SK-N-MC (cell line): Measurements from ENCODE around the gene TMPRSS6.

Experiments
- DNase-seq: peaks from one replicate; pipeline ENCODE4 v3.0.0-alpha.2; 2011; ENCODE audit warnings: low read depth, low spot score
- H3K27ac ChIP-seq: fragments of 200-600 bp; sonication (generic); 2 replicates; pipeline ENCODE4 v1.5.1; 2016; ENCODE audit warnings: mixed run types
- H3K36me3 ChIP-seq: fragments of 200-600 bp; sonication (generic); 2 replicates; pipeline ENCODE4 v1.6.1; 2017; ENCODE audit warnings: antibody characterized with exemption, low read length, mixed read lengths; ENCODE audit not compliant: insufficient read depth
- H3K4me3 ChIP-seq: fragments of 200-600 bp; sonication (generic); 2 replicates; pipeline ENCODE4 v1.5.1; 2016
- H3K9ac ChIP-seq: fragments of 200-600 bp; sonication (generic); 2 replicates; pipeline ENCODE4 v1.8.0; 2017; ENCODE audit warnings: mixed run types, mixed read lengths; ENCODE audit not compliant: insufficient read length
- H3K9me3 ChIP-seq: fragments of 200-600 bp; sonication (generic); 2 replicates; pipeline ENCODE4 v1.6.1; 2017; ENCODE audit warnings: low read depth, mild to moderate bottlenecking, antibody characterized with exemption, low read length, moderate library complexity, mixed read lengths
- EZH2 ChIP-seq: fragments of 200-600 bp; sonication (generic); IDR thresholded peaks from one replicate; pipeline ENCODE4 v1.6.1; 2017; ENCODE audit warnings: antibody characterized with exemption
- FOXP2 ChIP-seq: optimal IDR thresholded peaks from 2 replicates; pipeline ENCODE3; 2011; ENCODE audit warnings: mild to moderate bottlenecking, moderate library complexity; ENCODE audit not compliant: insufficient read depth; ENCODE audit errors: extremely low read length, control extremely low read depth
- POLR2AphosphoS5 ChIP-seq: IDR thresholded peaks from 2 replicates; pipeline ENCODE4 v1.6.1; 2012; ENCODE audit warnings: mild to moderate bottlenecking, low read depth, low read length, borderline replicate concordance

Gene TMPRSS6

DNA sequence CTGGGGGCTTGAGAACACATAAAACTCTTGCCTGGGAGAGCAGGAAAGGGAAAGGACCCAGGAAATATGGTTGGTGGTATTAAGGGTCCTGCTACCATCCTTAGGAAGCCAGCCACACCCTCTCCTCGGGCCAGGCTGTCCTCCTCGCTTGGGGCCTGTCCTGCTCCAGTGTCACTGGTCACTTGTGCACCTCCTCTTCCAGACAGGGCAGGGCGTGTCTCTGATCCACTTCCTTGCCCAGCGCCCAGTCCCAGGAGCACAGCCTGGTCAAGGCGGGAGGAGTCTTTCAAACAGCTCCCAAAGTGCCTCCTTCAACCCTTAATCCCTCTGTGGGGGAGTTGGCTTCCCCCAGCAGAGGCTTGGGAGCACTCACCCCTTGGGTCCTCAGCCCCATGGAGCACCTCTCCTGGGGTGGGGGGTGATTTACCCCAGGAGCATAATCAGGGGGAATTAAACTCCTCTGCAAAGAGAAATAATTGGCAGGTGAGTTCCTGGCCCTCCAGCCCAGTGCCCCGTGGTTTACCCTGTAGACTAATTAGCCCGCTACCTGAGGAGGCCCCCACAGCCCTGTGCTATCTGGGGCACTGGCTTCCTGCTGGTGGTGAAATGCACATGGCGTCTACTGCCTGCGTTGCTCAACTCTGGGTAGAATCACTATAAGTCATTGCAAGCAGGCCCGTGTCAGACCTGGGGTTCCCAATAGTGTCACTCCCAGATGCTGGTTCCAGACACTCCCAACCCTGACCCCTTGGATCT is 8.0 kb downstream of the TMPRSS6 start:
- Histone ChIP-seq H3K4me3 (no peak overlapping the region), H3K36me3 (no peaks in the 10 kb centered on the region), H3K9me3 (no peaks in the 10 kb centered on the region), H3K27ac (no peak overlapping the region), H3K9ac (no peak overlapping the region)
- TF ChIP-seq FOXP2 (no peak), POLR2AphosphoS5 (no peak)
- DNase-seq, result no peak

DNA sequence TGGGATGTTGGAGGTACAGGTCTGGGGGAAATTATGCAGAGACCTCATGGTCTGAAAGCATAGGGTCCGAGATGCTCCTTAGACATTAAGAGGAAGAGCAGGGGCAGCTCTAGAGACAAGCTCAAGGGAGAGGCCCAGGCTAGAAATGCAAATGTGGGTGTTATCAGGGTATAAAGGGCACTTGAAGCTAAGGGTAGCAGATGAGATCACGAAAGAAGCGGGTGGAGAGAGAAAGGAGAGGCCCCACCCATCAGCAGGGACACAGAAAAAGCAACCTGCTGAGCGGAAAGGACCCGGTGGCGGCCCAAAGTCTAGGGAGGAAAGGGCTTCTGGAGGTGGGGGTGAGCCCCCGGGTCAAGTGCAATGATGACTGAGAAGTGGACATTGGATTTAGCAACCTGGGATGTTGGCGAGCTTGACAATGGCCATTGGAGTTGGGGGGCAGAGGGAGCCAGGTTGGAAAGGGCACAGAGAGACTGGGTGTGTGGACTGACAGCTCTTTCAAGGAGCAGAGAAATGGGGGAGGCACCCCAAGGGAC is 8.9 kb downstream of the TMPRSS6 start:
- Histone ChIP-seq H3K27ac (no peak overlapping the region), H3K4me3 (no peak overlapping the region), H3K9ac (no peak overlapping the region), H3K9me3 (no peaks in the 10 kb centered on the region), H3K36me3 (no peaks in the 10 kb centered on the region)
- TF ChIP-seq POLR2AphosphoS5, result no peak
- no peak for DNase-seq

DNA sequence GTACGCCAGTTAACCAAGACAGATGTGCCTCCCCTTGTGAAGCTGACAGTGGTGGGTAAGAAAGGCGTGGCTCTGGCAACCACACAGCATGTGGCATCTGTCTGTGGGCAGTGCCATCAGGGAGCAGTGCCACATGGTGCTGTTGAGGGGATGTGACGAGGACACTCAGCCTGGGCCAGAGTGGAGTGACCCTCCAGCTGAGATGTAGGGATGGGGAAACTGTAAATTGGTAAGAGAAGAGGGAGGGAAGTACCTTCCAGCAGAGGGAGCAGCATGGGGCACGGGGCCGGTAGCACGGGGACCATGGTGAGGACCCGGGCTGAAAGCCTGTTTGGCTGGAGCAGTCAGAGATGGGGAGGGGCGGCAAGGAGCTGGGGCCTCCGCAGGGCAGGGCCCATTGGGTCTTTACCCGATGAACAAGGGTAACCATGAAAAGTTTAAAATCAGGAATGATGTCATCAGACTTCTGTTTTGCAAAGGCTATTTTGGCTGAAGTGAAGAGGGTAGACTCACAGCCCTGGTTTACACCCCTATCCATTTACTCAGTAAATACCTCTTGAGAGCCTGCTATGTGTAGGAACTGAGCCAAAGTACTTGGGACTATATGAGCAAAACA is 10.4 kb downstream of the TMPRSS6 start:
- DNase-seq, result no peak
- no peak for TF ChIP-seq POLR2AphosphoS5
- TF ChIP-seq FOXP2, result no peak
- no peak for TF ChIP-seq EZH2
- Histone ChIP-seq H3K36me3 (no peaks in the 10 kb centered on the region), H3K9me3 (no peaks in the 10 kb centered on the region), H3K9ac (no peak overlapping the region), H3K4me3 (no peak overlapping the region), H3K27ac (no peak overlapping the region)

DNA sequence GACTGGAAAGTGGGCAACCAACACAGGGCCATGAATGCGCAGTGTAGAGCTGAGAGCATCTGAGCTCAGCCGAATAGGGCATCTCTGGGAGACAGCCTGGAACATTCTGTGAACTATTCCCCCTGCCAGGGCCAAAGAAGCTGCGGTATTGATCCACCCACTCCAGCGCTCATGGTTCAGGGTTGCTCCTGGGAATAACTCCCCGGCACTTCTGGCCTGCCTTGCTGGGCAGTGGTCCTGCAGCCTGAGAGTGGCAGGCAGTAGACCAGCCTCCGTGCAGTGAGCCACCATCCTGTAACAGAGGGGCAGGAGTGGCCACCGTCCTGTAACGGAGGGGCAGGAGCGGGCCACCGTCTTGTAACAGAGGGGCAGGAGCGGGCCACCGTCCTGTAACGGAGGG is 12.2 kb downstream of the TMPRSS6 start:
- H3K9me3 ChIP-seq, result no peaks in the 10 kb centered on the region
- no peak overlapping the region for H3K9ac ChIP-seq
- no peak overlapping the region for H3K4me3 ChIP-seq
- no peak for TF ChIP-seq POLR2AphosphoS5
- no peak for TF ChIP-seq FOXP2
- no peak for TF ChIP-seq EZH2
- no peaks in the 10 kb centered on the region for H3K36me3 ChIP-seq
- no peak overlapping the region for H3K27ac ChIP-seq
- no peak for DNase-seq

DNA sequence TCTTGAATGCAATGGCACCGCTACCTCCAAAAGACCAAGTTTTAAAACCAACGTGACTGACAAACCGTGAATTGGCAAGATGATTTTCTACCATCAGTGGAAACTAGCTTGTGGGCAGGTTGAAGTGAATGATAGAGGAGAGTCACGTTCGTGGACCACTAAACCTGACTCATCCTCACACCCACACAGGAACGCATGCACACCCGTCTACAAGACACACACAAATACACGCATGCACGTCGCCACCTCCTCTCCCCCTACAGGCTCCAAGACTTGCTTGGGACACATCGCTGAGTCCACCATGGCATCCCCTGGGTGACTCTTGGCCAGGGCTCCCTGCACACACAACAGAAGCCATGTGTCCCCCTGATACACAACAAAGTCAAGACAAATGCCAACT is 14.4 kb downstream of the TMPRSS6 start:
- DNase-seq, result no peak
- Histone ChIP-seq H3K36me3 (no peaks in the 10 kb centered on the region), H3K27ac (no peak overlapping the region), H3K4me3 (no peak overlapping the region), H3K9me3 (no peaks in the 10 kb centered on the region), H3K9ac (no peak overlapping the region)
- TF ChIP-seq FOXP2 (no peak), POLR2AphosphoS5 (no peak), EZH2 (no peak)

DNA sequence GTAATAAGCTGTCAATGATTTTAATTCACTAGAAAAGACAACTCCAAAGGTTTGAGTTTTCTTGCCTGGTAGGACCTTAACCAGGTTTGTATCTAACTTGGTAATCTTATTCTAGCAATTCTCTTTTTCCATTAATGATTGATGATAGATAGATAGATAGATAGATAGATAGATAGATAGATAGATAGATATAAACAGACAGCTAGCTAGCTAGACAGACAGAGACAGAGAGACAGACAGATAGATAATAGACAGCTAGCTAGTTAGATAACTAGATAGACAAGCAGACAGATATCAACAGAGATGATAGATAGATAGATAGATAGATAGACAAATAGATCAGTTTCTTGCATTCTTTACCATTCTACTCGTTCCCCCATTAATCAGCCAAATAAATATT is 15.3 kb downstream of the TMPRSS6 start:
- no peak for DNase-seq
- TF ChIP-seq POLR2AphosphoS5 (no peak), EZH2 (no peak), FOXP2 (no peak)
- no peaks in the 10 kb centered on the region for H3K9me3 ChIP-seq

GRCh38 chr22:37092997-37093396 is 16.5 kb downstream of the TMPRSS6 start:
- TF ChIP-seq EZH2 (no peak), FOXP2 (no peak), POLR2AphosphoS5 (no peak)
- no peaks in the 10 kb centered on the region for H3K9me3 ChIP-seq
- H3K27ac ChIP-seq, result no peak overlapping the region
- no peak overlapping the region for H3K9ac ChIP-seq
- DNase-seq, result no peak
- H3K4me3 ChIP-seq, result no peak overlapping the region
- no peaks in the 10 kb centered on the region for H3K36me3 ChIP-seq

More for the DNA sequence above, 15.3 kb downstream of the TMPRSS6 start:
- Histone ChIP-seq H3K36me3 (no peaks in the 10 kb centered on the region), H3K27ac (no peak overlapping the region), H3K4me3 (no peak overlapping the region), H3K9ac (no peak overlapping the region)

- Histone ChIP-seq H3K36me3 (no peaks in the 10 kb centered on the region), H3K4me3 (no peak overlapping the region)
- TF ChIP-seq FOXP2, result no peak
- TF ChIP-seq POLR2AphosphoS5, result no peak
- TF ChIP-seq EZH2, result no peak
Measured at GRCh38 chr22:37091994-37092393, 17.5 kb downstream of the TMPRSS6 start.

More at GRCh38 chr22:37091994-37092393, 17.5 kb downstream of the TMPRSS6 start:
- Histone ChIP-seq H3K9me3 (no peaks in the 10 kb centered on the region), H3K9ac (no peak overlapping the region), H3K27ac (no peak overlapping the region)
- no peak for DNase-seq
